Stimulated activated CD8-positive, alpha-beta memory T cell treated with anti-CD3 and anti-CD28 coated beads, Interleukin-4, amount 100 ng/mL, for 1 hour (primary cell): ENCODE results near the gene FREY1.
A peak's percentile ranks its signal among the peaks of the same experiment; 100 is the strongest.
"Not testable (repeated sequence)": the region's sequence is repeated elsewhere in the genome, so short reads cannot be mapped to it uniquely, and the experiment has no call there.

Source experiments
- DNase-seq, 2 donors: peaks; one replicate each; pipeline ENCODE4 v3.0.0-alpha.2; 2020; ENCODE audit warnings: low read depth in 2 of 2, low spot score in 1 of 2

FREY1 gene

GRCh38 chr11:45915446-45915845 lies 8.4 kb upstream of the FREY1 start:
- no peak for DNase-seq

- DNase-seq, result no peak
Measured at GRCh38 chr11:45913942-45914635, 7.0 kb upstream of the FREY1 start.

GRCh38 chr11:45913514-45913913 lies 6.4 kb upstream of the FREY1 start:
- no peak for DNase-seq

- no peak for DNase-seq
Measured at GRCh38 chr11:45910623-45911022, 3.6 kb upstream of the FREY1 start.

GRCh38 chr11:45909594-45910475 lies 2.8 kb upstream of the FREY1 start:
- DNase-seq, result no peak

GRCh38 chr11:45907911-45908370 lies 870 bp upstream of the FREY1 start:
- DNase-seq, result no peak

DNA sequence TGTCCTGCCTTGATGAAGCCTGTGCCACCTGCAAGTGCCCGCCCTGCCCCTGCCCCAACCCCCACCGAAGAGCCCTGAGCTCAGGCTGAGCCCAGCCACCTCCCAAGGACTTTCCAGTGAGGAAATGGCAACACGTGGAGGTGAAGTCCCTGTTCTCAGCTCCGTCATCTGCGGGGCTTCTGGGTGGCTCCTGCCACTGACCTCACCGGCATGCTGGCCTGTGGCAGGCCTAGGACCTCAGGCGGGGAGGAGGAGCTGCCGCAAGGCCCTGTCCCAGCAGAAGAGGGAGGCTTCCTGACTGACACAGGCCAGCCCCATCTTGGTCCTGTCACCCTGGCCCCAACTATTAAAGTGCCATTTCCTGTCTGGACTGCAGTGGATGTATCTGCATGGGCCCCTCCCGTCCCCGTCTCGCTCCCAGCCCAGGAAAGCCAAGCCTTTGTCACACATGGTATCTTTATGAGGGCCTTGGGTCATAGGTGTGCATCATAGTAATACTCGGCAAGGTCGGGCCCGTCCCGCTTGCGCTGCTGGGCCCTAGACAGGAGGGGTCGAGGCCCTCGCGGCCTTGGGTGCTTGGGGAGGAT lies 882 bp downstream of the FREY1 start:
- no peak for DNase-seq

DNA sequence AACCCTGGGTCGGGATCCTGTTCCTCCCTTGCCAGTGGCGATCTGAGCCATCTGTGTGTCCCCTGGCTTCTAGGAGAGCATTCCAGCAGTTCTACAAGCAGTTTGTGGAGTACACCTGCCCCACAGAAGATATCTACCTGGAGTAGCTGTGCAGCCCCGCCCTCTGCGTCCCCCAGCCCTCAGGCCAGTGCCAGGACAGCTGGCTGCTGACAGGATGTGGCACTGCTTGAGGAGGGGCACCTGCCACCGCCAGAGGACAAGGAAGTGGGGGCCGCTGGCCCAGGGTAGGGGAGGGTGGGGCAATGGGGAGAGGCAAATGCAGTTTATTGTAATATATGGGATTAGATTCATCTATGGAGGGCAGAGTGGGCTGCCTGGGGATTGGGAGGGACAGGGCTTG lies 1.5 kb downstream of the FREY1 start:
- DNase-seq, result not testable (repeated sequence)

DNA sequence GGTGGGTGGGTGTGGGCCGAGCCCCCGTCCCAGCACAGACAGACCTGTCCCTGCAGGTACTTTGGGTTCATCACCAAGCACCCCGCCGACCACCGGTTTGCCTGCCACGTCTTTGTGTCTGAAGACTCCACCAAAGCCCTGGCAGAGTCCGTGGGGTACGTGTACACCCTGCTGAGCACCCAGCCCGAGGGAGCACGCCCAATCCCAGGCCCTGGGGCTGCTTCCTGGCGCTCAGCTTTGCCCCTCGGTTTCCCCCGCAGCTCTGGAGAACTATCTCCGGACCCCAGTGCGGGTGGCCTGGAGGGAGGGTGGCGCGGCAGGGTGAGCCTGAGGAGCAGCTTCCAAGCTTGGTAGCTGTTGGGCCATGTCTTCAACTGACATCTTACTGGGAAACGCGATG lies 2.0 kb downstream of the FREY1 start:
- DNase-seq, result no peak

DNA sequence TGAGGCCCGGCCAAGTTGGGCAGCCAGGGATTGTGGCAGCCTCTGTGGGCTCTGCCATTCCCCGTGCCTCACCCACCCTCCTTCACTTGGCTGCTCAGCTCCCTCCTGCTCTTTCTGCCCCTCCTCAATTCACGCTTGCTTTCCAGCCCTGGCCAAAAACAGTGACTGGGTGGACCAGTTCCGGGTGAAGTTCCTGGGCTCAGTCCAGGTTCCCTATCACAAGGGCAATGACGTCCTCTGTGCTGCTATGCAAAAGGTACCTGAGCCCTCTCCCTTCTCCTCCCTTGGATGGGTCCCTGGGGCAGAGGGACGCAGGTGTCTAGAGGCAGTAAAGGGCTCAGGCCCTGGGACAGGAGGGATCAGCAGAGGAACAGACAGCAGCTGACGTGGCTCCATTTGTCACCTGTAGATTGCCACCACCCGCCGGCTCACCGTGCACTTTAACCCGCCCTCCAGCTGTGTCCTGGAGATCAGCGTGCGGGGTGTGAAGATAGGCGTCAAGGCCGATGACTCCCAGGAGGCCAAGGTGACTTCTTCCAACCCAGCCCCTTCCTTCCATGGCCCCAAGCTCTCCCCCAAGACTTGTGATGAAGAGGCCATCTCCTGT lies 2.7 kb downstream of the FREY1 start:
- no peak for DNase-seq

DNA sequence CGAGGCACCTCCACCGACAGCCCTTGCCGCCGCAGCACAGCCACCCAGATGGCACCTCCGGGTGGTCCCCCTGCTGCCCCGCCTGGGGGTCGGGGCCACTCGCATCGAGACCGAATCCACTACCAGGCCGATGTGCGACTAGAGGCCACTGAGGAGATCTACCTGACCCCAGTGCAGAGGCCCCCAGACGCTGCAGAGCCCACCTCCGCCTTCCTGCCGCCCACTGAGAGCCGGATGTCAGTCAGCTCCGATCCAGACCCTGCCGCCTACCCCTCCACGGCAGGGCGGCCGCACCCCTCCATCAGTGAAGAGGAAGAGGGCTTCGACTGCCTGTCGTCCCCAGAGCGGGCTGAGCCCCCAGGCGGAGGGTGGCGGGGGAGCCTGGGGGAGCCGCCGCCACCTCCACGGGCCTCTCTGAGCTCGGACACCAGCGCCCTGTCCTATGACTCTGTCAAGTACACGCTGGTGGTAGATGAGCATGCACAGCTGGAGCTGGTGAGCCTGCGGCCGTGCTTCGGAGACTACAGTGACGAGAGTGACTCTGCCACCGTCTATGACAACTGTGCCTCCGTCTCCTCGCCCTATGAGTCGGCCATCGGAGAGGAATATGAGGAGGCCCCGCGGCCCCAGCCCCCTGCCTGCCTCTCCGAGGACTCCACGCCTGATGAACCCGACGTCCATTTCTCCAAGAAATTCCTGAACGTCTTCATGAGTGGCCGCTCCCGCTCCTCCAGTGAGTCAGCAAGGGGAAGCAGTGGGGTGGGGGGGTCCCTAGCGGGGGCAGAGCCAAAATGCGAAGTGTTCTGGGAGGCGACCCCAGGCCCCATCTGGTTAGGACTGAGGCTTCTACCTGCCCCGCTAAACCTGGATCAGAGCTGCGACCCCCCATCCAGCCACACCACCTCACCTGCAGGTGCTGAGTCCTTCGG lies 4.4 kb downstream of the FREY1 start:
- no peak for DNase-seq

GRCh38 chr11:45901626-45902025 lies 5.4 kb downstream of the FREY1 start:
- DNase-seq, result no peak

GRCh38 chr11:45900916-45901617 lies 6.0 kb downstream of the FREY1 start:
- no peak for DNase-seq

DNA sequence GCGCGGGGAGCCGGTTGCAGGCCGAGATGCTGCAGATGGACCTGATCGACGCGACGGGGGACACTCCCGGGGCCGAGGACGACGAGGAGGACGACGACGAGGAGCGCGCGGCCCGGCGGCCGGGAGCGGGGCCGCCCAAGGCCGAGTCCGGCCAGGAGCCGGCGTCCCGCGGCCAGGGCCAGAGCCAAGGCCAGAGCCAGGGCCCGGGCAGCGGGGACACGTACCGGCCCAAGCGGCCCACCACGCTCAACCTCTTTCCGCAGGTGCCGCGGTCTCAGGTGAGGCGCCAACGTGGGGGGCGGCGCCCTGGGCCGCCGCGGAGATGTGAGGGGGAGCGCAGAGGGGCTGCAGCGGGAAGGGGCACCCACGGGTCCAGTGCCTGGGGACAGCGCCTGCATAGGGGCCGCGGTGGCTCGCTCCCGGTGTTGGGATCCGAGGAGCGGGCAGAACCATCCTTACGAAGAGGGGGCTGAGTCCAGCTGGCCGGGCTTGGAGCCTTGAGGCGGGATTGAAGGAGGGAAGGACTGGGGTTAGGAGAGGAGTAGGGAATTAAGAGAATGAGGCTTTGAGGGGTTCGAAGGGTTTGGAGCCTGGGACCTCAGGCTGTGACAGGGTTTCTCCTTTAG lies 6.8 kb downstream of the FREY1 start:
- DNase-seq, result not testable (repeated sequence)

DNA sequence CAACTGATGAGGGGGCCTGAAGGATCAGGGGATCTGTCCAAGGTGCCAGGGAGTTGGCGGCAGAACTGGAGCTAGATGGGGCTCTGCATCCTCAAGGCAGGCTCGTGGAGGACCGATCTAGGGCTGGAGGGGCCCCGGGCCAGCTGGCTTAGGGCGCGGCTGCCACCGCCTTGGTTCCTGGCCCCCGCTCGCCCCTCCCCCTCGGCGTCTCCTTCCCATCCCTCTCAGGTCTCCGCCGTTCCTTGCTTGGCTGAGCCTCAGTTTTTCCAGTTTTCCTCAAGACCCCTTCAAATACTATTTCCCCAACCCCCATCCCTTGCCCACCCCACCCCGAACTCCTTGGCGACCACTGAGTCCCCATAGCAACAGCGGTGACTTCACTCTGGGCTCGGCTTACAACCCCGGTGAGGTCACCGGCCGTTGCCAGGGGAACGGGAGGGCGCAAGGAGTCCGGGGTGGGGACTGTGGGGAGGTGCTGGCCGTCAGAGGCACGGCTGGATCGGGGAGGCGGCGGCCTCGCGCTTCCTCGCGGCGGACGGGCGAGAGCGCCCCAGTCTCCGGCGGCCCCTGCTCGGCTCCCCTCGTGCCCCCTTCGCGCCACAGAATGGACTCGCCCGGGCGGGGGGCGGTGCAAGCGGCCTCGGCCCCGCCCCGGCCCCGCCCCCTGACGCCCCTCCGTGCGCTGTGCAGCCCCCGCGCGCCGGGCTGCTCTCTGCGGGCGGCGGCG lies 7.5 kb downstream of the FREY1 start:
- DNase-seq, result peak; percentile 21 to 26

DNA sequence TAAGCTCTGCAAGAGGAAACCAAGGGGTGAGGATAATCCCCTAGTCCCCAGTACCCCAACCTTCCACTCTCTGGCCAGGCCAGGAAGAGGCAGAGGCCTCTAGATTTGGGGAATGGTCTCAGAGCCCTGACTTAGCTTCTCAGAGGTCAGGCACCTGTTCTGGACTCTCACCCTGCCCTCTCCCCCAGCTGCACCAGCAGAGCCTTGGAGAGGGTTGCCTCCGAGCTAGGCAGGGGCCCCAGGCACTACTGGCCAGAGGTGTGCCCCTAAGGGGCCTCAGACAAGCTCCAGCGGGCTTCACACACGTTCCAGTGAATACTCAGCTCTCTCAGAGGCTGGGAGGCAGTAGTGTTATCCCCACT lies 8.0 kb downstream of the FREY1 start:
- DNase-seq, result no peak

- no peak for DNase-seq
Measured at GRCh38 chr11:45897556-45897955, 9.5 kb downstream of the FREY1 start.

DNA sequence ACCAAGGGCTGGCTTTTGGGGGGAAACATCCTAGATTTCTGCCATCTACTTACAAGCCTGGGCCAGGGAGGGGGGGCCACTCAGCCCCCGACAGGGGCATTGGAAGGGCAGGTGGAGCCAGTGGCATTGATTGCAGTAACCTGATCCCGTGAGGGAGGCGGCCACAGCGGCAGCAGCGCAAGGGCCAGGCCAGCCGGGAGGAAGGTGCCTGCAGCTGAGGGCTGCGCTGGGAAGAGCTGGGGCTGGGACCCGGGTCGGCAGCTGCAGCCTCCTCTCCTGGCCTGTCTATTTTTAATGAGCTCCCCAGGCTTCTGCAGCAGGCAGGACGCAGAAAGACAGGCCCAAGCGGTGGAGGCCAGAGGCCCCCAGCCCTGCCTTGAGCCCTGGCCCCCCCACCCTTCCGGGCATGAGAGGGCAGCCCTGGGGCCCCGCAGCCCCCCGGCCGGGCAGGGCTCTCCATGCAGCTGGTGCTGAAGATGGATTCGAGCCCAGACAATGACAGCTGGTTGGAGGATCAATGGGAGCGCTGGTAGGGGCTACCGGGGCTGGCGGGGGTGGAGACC lies 10.6 kb downstream of the FREY1 start:
- no peak for DNase-seq
